HEK293 (cell line): Measurements from ENCODE around the gene KDSR.

Experiments used
- GLI2 ChIP-seq: fragments of 450-650 bp; formaldehyde crosslinking; IDR thresholded peaks from 2 replicates; pipeline ENCODE4; 2017; ENCODE audit warnings: missing biosample characterization, missing genetic modification characterization, low read depth, borderline replicate concordance
- MZF1 ChIP-seq: fragments of 450-650 bp; formaldehyde crosslinking; IDR thresholded peaks from 2 replicates; pipeline ENCODE4 v1.5.1; 2017; ENCODE audit warnings: missing biosample characterization, missing genetic modification characterization, borderline replicate concordance
- OVOL3 ChIP-seq: fragments of 450-650 bp; formaldehyde crosslinking; IDR thresholded peaks from 2 replicates; pipeline ENCODE4 v1.5.1; 2016; ENCODE audit warnings: missing biosample characterization, missing genetic modification characterization
- PRDM6 ChIP-seq: fragments of 450-650 bp; formaldehyde crosslinking; IDR thresholded peaks from 2 replicates; pipeline ENCODE4 v1.5.1; 2017; ENCODE audit warnings: missing biosample characterization, missing genetic modification characterization
- REPIN1 ChIP-seq: fragments of 450-650 bp; formaldehyde crosslinking; IDR thresholded peaks from 2 replicates; pipeline ENCODE4 v1.5.1; 2017; ENCODE audit warnings: missing biosample characterization, missing genetic modification characterization, low read depth
- REST ChIP-seq: fragments of 450-650 bp; formaldehyde crosslinking; IDR thresholded peaks from 2 replicates; pipeline ENCODE4 v1.5.1; 2016; ENCODE audit warnings: missing biosample characterization, missing genetic modification characterization
- SCRT1 ChIP-seq: fragments of 450-650 bp; formaldehyde crosslinking; IDR thresholded peaks from 2 replicates; pipeline ENCODE4 v1.5.1; 2016; ENCODE audit warnings: missing biosample characterization, missing genetic modification characterization, borderline replicate concordance
- SP2 ChIP-seq: fragments of 450-650 bp; formaldehyde crosslinking; IDR thresholded peaks from 2 replicates; pipeline ENCODE4 v1.5.1; 2016; ENCODE audit warnings: missing biosample characterization, missing genetic modification characterization
- SP7 ChIP-seq: fragments of 450-650 bp; formaldehyde crosslinking; IDR thresholded peaks from 2 replicates; pipeline ENCODE4 v1.5.1; 2016; ENCODE audit warnings: missing biosample characterization, missing genetic modification characterization
- ZBTB48 ChIP-seq: fragments of 450-650 bp; formaldehyde crosslinking; IDR thresholded peaks from 2 replicates; pipeline ENCODE4 v1.5.1; 2016; ENCODE audit warnings: missing biosample characterization, missing genetic modification characterization
- ZIC2 ChIP-seq: fragments of 450-650 bp; formaldehyde crosslinking; IDR thresholded peaks from 2 replicates; pipeline ENCODE4 v1.5.1; 2016; ENCODE audit warnings: missing biosample characterization, missing genetic modification characterization
- ZNF174 ChIP-seq: fragments of 450-650 bp; formaldehyde crosslinking; IDR thresholded peaks from 2 replicates; pipeline ENCODE4 v1.5.0; 2017; ENCODE audit warnings: missing biosample characterization, mild to moderate bottlenecking, missing genetic modification characterization
- ZNF184 ChIP-seq: fragments of 450-650 bp; IDR thresholded peaks from 2 replicates; pipeline ENCODE4 v1.5.1; 2018; ENCODE audit warnings: missing biosample characterization, mild to moderate bottlenecking, missing genetic modification characterization
- ZNF202 ChIP-seq: fragments of 450-650 bp; formaldehyde crosslinking; IDR thresholded peaks from 2 replicates; pipeline ENCODE4 v1.5.1; 2016; ENCODE audit warnings: missing biosample characterization, missing genetic modification characterization, borderline replicate concordance
- ZNF324 ChIP-seq: fragments of 450-650 bp; formaldehyde crosslinking; IDR thresholded peaks from 2 replicates; pipeline ENCODE4 v1.5.1; 2016; ENCODE audit warnings: missing biosample characterization, missing genetic modification characterization
- ZNF335 ChIP-seq: fragments of 450-650 bp; formaldehyde crosslinking; conservative IDR thresholded peaks from 2 replicates; pipeline ENCODE4 v1.5.1; 2016; ENCODE audit warnings: missing biosample characterization, missing genetic modification characterization
- ZNF391 ChIP-seq: fragments of 450-650 bp; formaldehyde crosslinking; IDR thresholded peaks from 2 replicates; pipeline ENCODE4 v1.5.1; 2016; ENCODE audit warnings: low read depth, missing biosample characterization, missing genetic modification characterization, borderline replicate concordance
- ZNF449 ChIP-seq: fragments of 450-650 bp; formaldehyde crosslinking; IDR thresholded peaks from 2 replicates; pipeline ENCODE4 v1.5.1; 2017; ENCODE audit warnings: missing biosample characterization, mild to moderate bottlenecking, missing genetic modification characterization, moderate library complexity
- ZNF510 ChIP-seq: fragments of 450-650 bp; formaldehyde crosslinking; IDR thresholded peaks from 2 replicates; pipeline ENCODE4 v1.5.1; 2018; ENCODE audit warnings: mild to moderate bottlenecking, missing genetic modification characterization, missing biosample characterization; ENCODE audit not compliant: insufficient replicate concordance
- ZNF514 ChIP-seq: fragments of 450-650 bp; formaldehyde crosslinking; IDR thresholded peaks from 2 replicates; pipeline ENCODE4 v1.5.1; 2016; ENCODE audit warnings: missing biosample characterization, missing genetic modification characterization
- ZNF518A ChIP-seq: fragments of 450-650 bp; formaldehyde crosslinking; conservative IDR thresholded peaks from 2 replicates; pipeline ENCODE4 v1.5.1; 2016; ENCODE audit warnings: low read depth, missing biosample characterization, missing genetic modification characterization
- ZNF521 ChIP-seq: fragments of 450-650 bp; formaldehyde crosslinking; IDR thresholded peaks from 2 replicates; pipeline ENCODE4 v1.5.1; 2017; ENCODE audit warnings: missing biosample characterization, mild to moderate bottlenecking, missing genetic modification characterization
- ZNF654 ChIP-seq: fragments of 450-650 bp; formaldehyde crosslinking; IDR thresholded peaks from 2 replicates; pipeline ENCODE4 v1.5.1; 2016; ENCODE audit warnings: low read depth, missing biosample characterization, missing genetic modification characterization
- ZNF747 ChIP-seq: fragments of 450-650 bp; formaldehyde crosslinking; IDR thresholded peaks from 2 replicates; pipeline ENCODE4 v1.5.1; 2016; ENCODE audit warnings: missing biosample characterization, missing genetic modification characterization
- ZNF777 ChIP-seq: fragments of 450-650 bp; formaldehyde crosslinking; IDR thresholded peaks from 2 replicates; pipeline ENCODE4 v1.5.1; 2017; ENCODE audit warnings: missing biosample characterization, missing genetic modification characterization, borderline replicate concordance
- ZSCAN18 ChIP-seq: fragments of 450-650 bp; formaldehyde crosslinking; IDR thresholded peaks from 2 replicates; pipeline ENCODE4 v1.5.1; 2016; ENCODE audit warnings: missing biosample characterization, missing genetic modification characterization

KDSR gene

GRCh38 chr18:63320123-63320974, 46.7 kb downstream of the KDSR start (continued):
- TF ChIP-seq ZNF747 (tag by site-specific recombination) (no peak), ZNF335 (tag by site-specific recombination) (peak; percentile 79), ZNF510 (tag by site-specific recombination) (no peak), ZNF391 (tag by site-specific recombination) (no peak), GLI2 (tag by site-specific recombination) (no peak), ZBTB48 (tag by site-specific recombination) (no peak), ZNF449 (tag by site-specific recombination) (no peak; the same call in 1 of the 2 replicates), REST (tag by site-specific recombination) (no peak), PRDM6 (no peak), SCRT1 (tag by site-specific recombination) (no peak), ZNF174 (tag by site-specific recombination) (no peak), SP7 (peak; percentile 36; the same call in 1 of the 2 replicates), ZNF654 (no peak), OVOL3 (tag by site-specific recombination) (no peak), ZNF202 (0 out of 2 replicates have a peak, but pooled peaks have one; percentile 8), ZNF521 (tag by site-specific recombination) (no peak), SP2 (tag by site-specific recombination) (no peak), ZNF777 (tag by site-specific recombination) (no peak), REPIN1 (tag by site-specific recombination) (no peak), ZNF518A (tag by site-specific recombination) (no peak), ZNF324 (no peak), MZF1 (tag by site-specific recombination) (no peak), ZSCAN18 (tag by site-specific recombination) (0 out of 2 replicates have a peak, but pooled peaks have one; percentile 59), ZIC2 (tag by site-specific recombination) (peak; percentile 46), ZNF514 (tag by site-specific recombination) (no peak), ZNF184 (no peak)
